ENCODE measurements around the gene CXCR6.

CXCR6 gene

DNA sequence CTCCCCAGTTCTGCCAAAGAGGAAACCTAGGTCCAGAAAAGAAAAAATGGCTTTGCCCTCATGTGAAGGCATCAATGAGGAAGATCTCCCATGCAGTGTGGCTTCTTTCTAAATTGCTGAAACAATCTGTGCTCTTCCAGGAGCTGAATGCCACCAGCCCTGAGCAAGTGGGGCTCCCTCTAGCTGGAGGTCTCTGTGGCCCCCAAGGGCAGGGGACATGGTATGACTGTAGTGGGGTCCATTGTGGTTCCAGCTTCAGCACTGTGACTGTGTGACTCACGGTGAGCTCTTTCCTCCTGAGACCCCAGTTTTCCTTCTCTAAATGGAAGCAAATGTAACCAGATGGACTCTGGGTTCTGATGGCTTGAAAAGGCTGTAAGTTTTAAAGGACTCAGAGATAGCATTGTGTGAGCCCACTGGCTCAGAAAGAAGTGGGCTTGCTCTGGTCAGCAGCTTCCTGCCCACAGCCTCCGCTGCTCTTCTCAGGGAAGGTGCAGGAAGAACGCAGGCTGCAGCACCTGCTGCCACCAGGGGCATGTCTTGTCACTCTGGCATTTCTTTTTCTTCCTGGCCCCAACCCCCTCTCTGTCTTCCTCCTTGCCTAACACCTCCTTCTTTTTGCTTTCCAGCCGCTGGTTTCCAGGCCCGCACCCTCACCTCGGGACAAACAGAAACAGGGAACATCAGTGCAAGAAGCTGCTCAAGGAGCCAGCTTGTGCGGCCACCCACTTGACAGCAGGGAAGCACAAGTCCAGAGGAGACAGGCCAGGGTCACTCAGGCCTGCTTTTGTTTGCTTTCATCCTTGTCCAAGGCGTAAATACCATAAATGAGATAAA lies 5.8 kb upstream of the CXCR6 start:
- H3K36me3 ChIP-seq (ENCODE audit: control insufficient read depth, low read length) = peaks cover 32% of the 10 kb centered on the region
- no peaks in the 10 kb centered on the region for H3K27me3 ChIP-seq (ENCODE audit: control insufficient read depth, low read length)
- H3F3A ChIP-seq (ENCODE audit: control insufficient read depth, insufficient read depth) = no peaks in the 10 kb centered on the region
- H3K9me2 ChIP-seq (replicated peaks; ENCODE audit: control insufficient read depth, low read length) = no peaks in the 10 kb centered on the region
- no peak overlapping the region for H3K4me3 ChIP-seq (ENCODE audit: low read length)
- H3K4me1 ChIP-seq (ENCODE audit: control insufficient read depth, low read length) = no peaks in the 10 kb centered on the region
- H3K27ac ChIP-seq (ENCODE audit: low read depth, low read length) = no peak overlapping the region
- TF ChIP-seq CTCF (IDR thresholded peaks at IDR 0.05; ENCODE audit: low read depth, low read length, poor library complexity, severe bottlenecking) (no peak), EZH2phosphoT487 (IDR thresholded peaks at IDR 0.05; ENCODE audit: borderline replicate concordance, low read length) (no peak)
- H4K20me1 ChIP-seq (ENCODE audit: control insufficient read depth, insufficient read depth, low read depth, low read length) = no peaks in the 10 kb centered on the region
- H3K9me3 ChIP-seq (ENCODE audit: control insufficient read depth, insufficient read depth, low read length) = no peaks in the 10 kb centered on the region
- no peak overlapping the region for H3K4me2 ChIP-seq (ENCODE audit: low read length)
- no peaks in the 10 kb centered on the region for H3K79me2 ChIP-seq (ENCODE audit: control insufficient read depth, low read length)

- no peak overlapping the region for H3K4me2 ChIP-seq (ENCODE audit: low read length)
- H3K27ac ChIP-seq (ENCODE audit: low read depth, low read length) = no peak overlapping the region
- no peaks in the 10 kb centered on the region for H3F3A ChIP-seq (ENCODE audit: control insufficient read depth, insufficient read depth)
- peaks cover 31% of the 10 kb centered on the region for H3K36me3 ChIP-seq (ENCODE audit: control insufficient read depth, low read length)
- H3K4me3 ChIP-seq (ENCODE audit: low read length) = no peak overlapping the region
- no peaks in the 10 kb centered on the region for H3K4me1 ChIP-seq (ENCODE audit: control insufficient read depth, low read length)
- TF ChIP-seq EZH2phosphoT487 (IDR thresholded peaks at IDR 0.05; ENCODE audit: borderline replicate concordance, low read length) (no peak), CTCF (IDR thresholded peaks at IDR 0.05; ENCODE audit: low read depth, low read length, poor library complexity, severe bottlenecking) (no peak)
- no peaks in the 10 kb centered on the region for H4K20me1 ChIP-seq (ENCODE audit: control insufficient read depth, insufficient read depth, low read depth, low read length)
- no peaks in the 10 kb centered on the region for H3K9me3 ChIP-seq (ENCODE audit: control insufficient read depth, insufficient read depth, low read length)
- no peaks in the 10 kb centered on the region for H3K79me2 ChIP-seq (ENCODE audit: control insufficient read depth, low read length)
- H3K9me2 ChIP-seq (replicated peaks; ENCODE audit: control insufficient read depth, low read length) = no peaks in the 10 kb centered on the region
- H3K27me3 ChIP-seq (ENCODE audit: control insufficient read depth, low read length) = no peaks in the 10 kb centered on the region
These were observed 5.2 kb upstream of the CXCR6 start for GRCh38 chr3:45938043-45938435.

- no peaks in the 10 kb centered on the region for H3K9me3 ChIP-seq (ENCODE audit: control insufficient read depth, insufficient read depth, low read length)
- H3K27ac ChIP-seq (ENCODE audit: low read depth, low read length) = no peak overlapping the region
- no peaks in the 10 kb centered on the region for H3K27me3 ChIP-seq (ENCODE audit: control insufficient read depth, low read length)
- no peaks in the 10 kb centered on the region for H3F3A ChIP-seq (ENCODE audit: control insufficient read depth, insufficient read depth)
- H3K9me2 ChIP-seq (replicated peaks; ENCODE audit: control insufficient read depth, low read length) = no peaks in the 10 kb centered on the region
- H3K4me1 ChIP-seq (ENCODE audit: control insufficient read depth, low read length) = no peaks in the 10 kb centered on the region
- H3K4me3 ChIP-seq (ENCODE audit: low read length) = no peak overlapping the region
- H3K4me2 ChIP-seq (ENCODE audit: low read length) = no peak overlapping the region
- H3K79me2 ChIP-seq (ENCODE audit: control insufficient read depth, low read length) = no peaks in the 10 kb centered on the region
- no peak for TF ChIP-seq EZH2phosphoT487 (IDR thresholded peaks at IDR 0.05; ENCODE audit: borderline replicate concordance, low read length)
- TF ChIP-seq CTCF (IDR thresholded peaks at IDR 0.05; ENCODE audit: low read depth, low read length, poor library complexity, severe bottlenecking) = peak; percentile 82
- H3K36me3 ChIP-seq (ENCODE audit: control insufficient read depth, low read length) = peaks cover 27% of the 10 kb centered on the region
- no peaks in the 10 kb centered on the region for H4K20me1 ChIP-seq (ENCODE audit: control insufficient read depth, insufficient read depth, low read depth, low read length)
These were observed 4.4 kb upstream of the CXCR6 start for GRCh38 chr3:45938864-45939263.

Measured in DOHH2 (cell line).